Trophoblast cell (in vitro differentiated cells and primary cell): ENCODE measurements around the gene SPAG17.

Experiments
- DNase-seq, 2 donors: peaks; one replicate each; pipeline ENCODE4 v3.0.0-alpha.2; 2016
- H2AFZ ChIP-seq: 2 replicates; pipeline ENCODE4 v1.6.1; 2013; ENCODE audit warnings: low read length, moderate library complexity, mild to moderate bottlenecking; ENCODE audit not compliant: insufficient read depth, poor library complexity
- H2AK5ac ChIP-seq: 2 replicates; pipeline ENCODE4 v1.6.1; 2013; ENCODE audit warnings: mild to moderate bottlenecking, low read length
- H2BK120ac ChIP-seq: 2 replicates; pipeline ENCODE4 v1.6.1; 2013; ENCODE audit warnings: low read length, mild to moderate bottlenecking, moderate library complexity; ENCODE audit not compliant: insufficient read depth, poor library complexity
- H2BK12ac ChIP-seq: 2 replicates; pipeline ENCODE4 v1.6.1; 2013; ENCODE audit warnings: mild to moderate bottlenecking, low read length, moderate library complexity
- H2BK5ac ChIP-seq: 2 replicates; pipeline ENCODE4 v1.6.1; 2013; ENCODE audit warnings: low read length, low read depth, moderate library complexity, mild to moderate bottlenecking; ENCODE audit not compliant: poor library complexity
- H3K14ac ChIP-seq: 2 replicates; pipeline ENCODE4 v1.6.1; 2013; ENCODE audit warnings: mild to moderate bottlenecking, low read length
- H3K18ac ChIP-seq: 2 replicates; pipeline ENCODE4 v1.6.1; 2013; ENCODE audit warnings: mild to moderate bottlenecking, low read length
- H3K23ac ChIP-seq: 2 replicates; pipeline ENCODE4 v1.6.1; 2013; ENCODE audit warnings: low read length
- H3K27ac ChIP-seq: 2 replicates; pipeline ENCODE4 v1.5.1; 2013; ENCODE audit warnings: low read depth, mild to moderate bottlenecking, inconsistent platforms, low read length, moderate library complexity
- H3K27me3 ChIP-seq: 2 replicates; pipeline ENCODE4 v1.6.1; 2013; ENCODE audit warnings: inconsistent platforms, mild to moderate bottlenecking, low read length, moderate library complexity; ENCODE audit not compliant: insufficient read depth
- H3K36me3 ChIP-seq, 2 experiments: 1 replicate in 1 of 2; 2 replicates in 1 of 2; pipeline ENCODE4 v1.6.1; 2013; ENCODE audit warnings: low read length in 2 of 2, mild to moderate bottlenecking in 2 of 2, moderate library complexity in 1 of 2; ENCODE audit not compliant: insufficient read depth in 2 of 2, control insufficient read depth in 1 of 2
- H3K4ac ChIP-seq: 2 replicates; pipeline ENCODE4 v1.6.1; 2013; ENCODE audit warnings: low read depth, mild to moderate bottlenecking, low read length, moderate library complexity
- H3K4me1 ChIP-seq, 2 experiments: 1 replicate in 1 of 2; 2 replicates in 1 of 2; pipeline ENCODE4 v1.6.1; 2013; ENCODE audit warnings: low read length in 2 of 2, mild to moderate bottlenecking in 2 of 2, moderate library complexity in 1 of 2; ENCODE audit not compliant: insufficient read depth in 2 of 2, control insufficient read depth in 1 of 2
- H3K4me2 ChIP-seq: 2 replicates; pipeline ENCODE4 v1.6.1; 2013; ENCODE audit warnings: inconsistent platforms, mild to moderate bottlenecking, low read length, moderate library complexity
- H3K4me3 ChIP-seq: 2 replicates; pipeline ENCODE4 v1.5.1; 2013; ENCODE audit warnings: mild to moderate bottlenecking, low read depth, low read length, inconsistent platforms
- H3K79me1 ChIP-seq: one replicate; pipeline ENCODE4 v1.6.1; 2013; ENCODE audit warnings: low read length
- H3K79me2 ChIP-seq: 2 replicates; pipeline ENCODE4 v1.6.1; 2013; ENCODE audit warnings: low read length, mild to moderate bottlenecking; ENCODE audit not compliant: control insufficient read depth, insufficient read depth, poor library complexity
- H3K9ac ChIP-seq: 2 replicates; pipeline ENCODE4 v1.6.1; 2013; ENCODE audit warnings: mild to moderate bottlenecking, low read length
- H3K9me3 ChIP-seq: 2 replicates; pipeline ENCODE4 v1.6.1; 2013; ENCODE audit warnings: low read depth, mild to moderate bottlenecking, control low read depth, inconsistent platforms, low read length; ENCODE audit not compliant: insufficient read depth
- H4K12ac ChIP-seq: 2 replicates; pipeline ENCODE4 v1.6.1; 2013; ENCODE audit warnings: low read depth, mild to moderate bottlenecking, low read length, moderate library complexity
- H4K8ac ChIP-seq: 2 replicates; pipeline ENCODE4 v1.6.1; 2013; ENCODE audit warnings: low read depth, mild to moderate bottlenecking, low read length, moderate library complexity
- H4K91ac ChIP-seq: one replicate; pipeline ENCODE4 v1.6.1; 2013; ENCODE audit warnings: low read depth, mild to moderate bottlenecking, low read length, moderate library complexity
- WGBS: extraction: QIAGEN DNeasy Blood & Tissue Kit; methylation state at CpG from one replicate; pipeline ENCODE4 v1.1.7; 2013; ENCODE audit warnings: missing lambda C conversion rate; ENCODE audit not compliant: insufficient read length, insufficient coverage; ENCODE audit errors: extremely low coverage; 5-methylcytosine and 5-hydroxymethylcytosine counted together

Gene SPAG17

GRCh38 chr1:118073648-118074435 lies 111.2 kb downstream of the SPAG17 start:
- Histone ChIP-seq H3K36me3 (no peaks in the 10 kb centered on the region), H3K9ac (no peak overlapping the region), H3K27ac (no peak overlapping the region), H3K23ac (no peak overlapping the region), H3K4me2 (no peak overlapping the region), H2AK5ac (no peak overlapping the region), H2BK12ac (no peak overlapping the region), H3K4ac (no peak overlapping the region), H3K9me3 (no peaks in the 10 kb centered on the region), H3K4me1 (peaks cover 0 to 5% of the 10 kb centered on the region in 2 experiments), H3K27me3 (no peaks in the 10 kb centered on the region), H4K12ac (no peak overlapping the region), H4K8ac (no peak overlapping the region), H3K79me1 (peaks cover 2% of the 10 kb centered on the region), H3K79me2 (no peaks in the 10 kb centered on the region), H4K91ac (peak overlapping the region; percentile 57), H3K4me3 (no peak overlapping the region), H3K18ac (no peak overlapping the region), H2BK5ac (no peak overlapping the region), H3K14ac (no peak overlapping the region), H2BK120ac (peak overlapping the region; percentile 58), H2AFZ (no peak overlapping the region)
- WGBS, result no CpG with 5 or more reads among the region's 9 CpGs
- DNase-seq, result no peak

- no peak overlapping the region for H3K4ac ChIP-seq
These were observed 135.0 kb downstream of the SPAG17 start for GRCh38 chr1:118049981-118050380.

GRCh38 chr1:118047650-118048224 lies 137.3 kb downstream of the SPAG17 start:
- Histone ChIP-seq H4K8ac (no peak overlapping the region), H3K27ac (no peak overlapping the region), H3K36me3 (no peaks in the 10 kb centered on the region), H3K79me1 (no peaks in the 10 kb centered on the region), H3K4me2 (no peak overlapping the region), H3K9me3 (no peaks in the 10 kb centered on the region), H3K23ac (no peak overlapping the region), H3K4me3 (no peak overlapping the region), H2AK5ac (no peak overlapping the region), H3K27me3 (no peaks in the 10 kb centered on the region), H3K4me1 (no peaks in the 10 kb centered on the region), H4K12ac (no peak overlapping the region), H3K79me2 (no peaks in the 10 kb centered on the region), H2BK120ac (no peak overlapping the region), H2BK5ac (no peak overlapping the region), H3K9ac (no peak overlapping the region), H2BK12ac (no peak overlapping the region), H4K91ac (no peak overlapping the region), H3K4ac (no peak overlapping the region), H3K14ac (no peak overlapping the region), H2AFZ (no peak overlapping the region), H3K18ac (no peak overlapping the region)
- DNase-seq, result no peak
- WGBS, result no CpG with 5 or more reads among the region's 3 CpGs

More at GRCh38 chr1:118049981-118050380, 135.0 kb downstream of the SPAG17 start:
- Histone ChIP-seq H3K14ac (no peak overlapping the region), H3K18ac (no peak overlapping the region), H2AK5ac (no peak overlapping the region), H4K8ac (no peak overlapping the region), H3K36me3 (no peaks in the 10 kb centered on the region), H2BK120ac (no peak overlapping the region), H3K23ac (no peak overlapping the region), H4K12ac (no peak overlapping the region), H2BK5ac (no peak overlapping the region), H3K4me2 (no peak overlapping the region), H3K4me1 (no peaks in the 10 kb centered on the region), H3K27me3 (no peaks in the 10 kb centered on the region), H4K91ac (no peak overlapping the region), H3K4me3 (no peak overlapping the region), H2BK12ac (no peak overlapping the region), H3K27ac (no peak overlapping the region), H3K9ac (no peak overlapping the region), H3K9me3 (no peaks in the 10 kb centered on the region), H2AFZ (no peak overlapping the region), H3K79me2 (no peaks in the 10 kb centered on the region), H3K79me1 (no peaks in the 10 kb centered on the region)
- no CpG with 5 or more reads among the region's 2 CpGs for WGBS
- DNase-seq, result no peak

- H3K23ac ChIP-seq, result no peak overlapping the region
These were observed 137.9 kb downstream of the SPAG17 start for GRCh38 chr1:118047006-118047649.

More at GRCh38 chr1:118047006-118047649, 137.9 kb downstream of the SPAG17 start:
- H3K27me3 ChIP-seq, result no peaks in the 10 kb centered on the region
- no peak overlapping the region for H3K27ac ChIP-seq
- H3K4ac ChIP-seq, result no peak overlapping the region
- H3K79me2 ChIP-seq, result no peaks in the 10 kb centered on the region
- no peak overlapping the region for H2BK12ac ChIP-seq
- H3K4me3 ChIP-seq, result no peak overlapping the region
- no peak overlapping the region for H2BK5ac ChIP-seq
- no peak overlapping the region for H3K14ac ChIP-seq
- H4K8ac ChIP-seq, result no peak overlapping the region
- H3K36me3 ChIP-seq, result no peaks in the 10 kb centered on the region
- H2BK120ac ChIP-seq, result no peak overlapping the region
- no peaks in the 10 kb centered on the region for H3K4me1 ChIP-seq
- WGBS, result no CpG with 5 or more reads among the region's 3 CpGs
- H3K18ac ChIP-seq, result no peak overlapping the region
- H2AFZ ChIP-seq, result no peak overlapping the region
- no peak overlapping the region for H3K9ac ChIP-seq
- H2AK5ac ChIP-seq, result no peak overlapping the region
- H4K12ac ChIP-seq, result peak overlapping the region; percentile 7
- no peak overlapping the region for H3K4me2 ChIP-seq
- H4K91ac ChIP-seq, result no peak overlapping the region
- DNase-seq, result no peak
- no peaks in the 10 kb centered on the region for H3K9me3 ChIP-seq
- no peaks in the 10 kb centered on the region for H3K79me1 ChIP-seq
